Left cardiac atrium (tissue), 4 donors: Measurements from ENCODE around the gene OSBP2. TPM values are rescaled to one million over a fixed set of nuclear protein-coding genes. Genes with fewer than 3 reads are reported as not detected.

Experiments used
- ATAC-seq, 2 donors: fragments of 200-7000 bp; cut with Tn5 transposase; one replicate each; pipeline ENCODE4 v1.9.1; 2020; ENCODE audit warnings: mild to moderate bottlenecking in 2 of 2, moderate library complexity in 2 of 2
- DNase-seq: peaks from one replicate; pipeline ENCODE4 v3.0.0-alpha.2; 2020
- intact Hi-C, 2 donors: fragments of 100-400 bp; cut with DNase I; formaldehyde crosslinking; loops; one replicate each; pipeline versions ENCODE4 v1.14.1 to v1.15.1; 2022 to 2023
- total RNA-seq, 2 donors: library from RNA; stranded (reverse); fragmentation: NEBNext Ultra II Directional; extraction: Animal tissue kit (Norgen Biotek cat#: 25700); gene quantifications; one replicate each; pipeline ENCODE4 v1.2.1, GENCODE V29; 2021
- donor health status: DM: no; HTN: yes; CAD: no.
- donor health status: DM: no; HTN: yes; CAD: no; lungs with severe emphysema.
- donor health status: DM: yes; HTN: yes; CAD: no.
- donor health status: Dilated cardiomyopathy.

The OSBP2 gene
- total RNA-seq, 2 donors from 2014 or later: 4.9 to 11.6 TPM

GRCh38 chr22:30858976-30859713 is 164.5 kb downstream of the OSBP2 start:
- ATAC-seq: no peak
- intact Hi-C loops: no loop called here
- no peak for DNase-seq

GRCh38 chr22:30859714-30860095 is 165.0 kb downstream of the OSBP2 start:
- ATAC-seq (no peak), DNase-seq (no peak)
- intact Hi-C loops: no loop called here

- no peak for DNase-seq
- intact Hi-C loops: no loop called here
- no peak for ATAC-seq
Measured at GRCh38 chr22:30860176-30861105, 165.8 kb downstream of the OSBP2 start.

- intact Hi-C loops: no loop called here
- ATAC-seq (no peak), DNase-seq (no peak)
Measured at GRCh38 chr22:30861131-30861530, 166.5 kb downstream of the OSBP2 start.

GRCh38 chr22:30861688-30862552 is 167.2 kb downstream of the OSBP2 start:
- DNase-seq (no peak), ATAC-seq (no peak)
- intact Hi-C loops: no loop called here

- ATAC-seq (no peak), DNase-seq (no peak)
- intact Hi-C loops: no loop called here
Measured at GRCh38 chr22:30863081-30863833, 168.6 kb downstream of the OSBP2 start.

- intact Hi-C loops: no loop called here
- no peak for DNase-seq
- ATAC-seq: no peak
Measured at GRCh38 chr22:30864441-30865420, 170.1 kb downstream of the OSBP2 start.

GRCh38 chr22:30865656-30866055 is 171.0 kb downstream of the OSBP2 start:
- DNase-seq: no peak
- ATAC-seq: no peak
- intact Hi-C loops: no loop called here

- intact Hi-C loops: no loop called here
- ATAC-seq (no peak), DNase-seq (no peak)
Measured at GRCh38 chr22:30866216-30866615, 171.5 kb downstream of the OSBP2 start.

- no peak for ATAC-seq
- DNase-seq: no peak
- intact Hi-C loops: no loop called here
Measured at GRCh38 chr22:30866811-30867271, 172.2 kb downstream of the OSBP2 start.

GRCh38 chr22:30867746-30868662 is 173.3 kb downstream of the OSBP2 start:
- DNase-seq (no peak), ATAC-seq (no peak)
- intact Hi-C loops: no loop called here

GRCh38 chr22:30868663-30869385 is 174.2 kb downstream of the OSBP2 start:
- DNase-seq: no peak
- intact Hi-C loops: no loop called here
- no peak for ATAC-seq

- no peak for DNase-seq
- intact Hi-C loops: loop anchor here (10.0 kb wide), 2 partner anchors 65 to 95 kb away; no protein-coding TSS in a partner anchor
- no peak for ATAC-seq
Measured at GRCh38 chr22:30869667-30870395, 175.2 kb downstream of the OSBP2 start.

GRCh38 chr22:30870451-30871345 is 176.0 kb downstream of the OSBP2 start:
- intact Hi-C loops: loop anchor here (10.0 kb wide), 2 partner anchors 66 to 96 kb away; no protein-coding TSS in a partner anchor
- no peak for DNase-seq
- ATAC-seq: no peak
